HepG2 (cell line): ENCODE results near the gene SPAG9. TPM values are rescaled to one million over a fixed set of nuclear protein-coding genes. Genes with fewer than 3 reads are reported as not detected.

Experiments
- AHR ChIP-seq: IDR thresholded peaks from 2 replicates; pipeline ENCODE4 v1.6.1; 2018; ENCODE audit warnings: missing genetic modification reagents, missing compliant biosample characterization
- ATRX ChIP-seq: sonication (generic); formaldehyde crosslinking; IDR thresholded peaks from 2 replicates; pipeline ENCODE4 v1.4.0; 2020; ENCODE audit warnings: missing genetic modification reagents, borderline replicate concordance
- FOSL2 ChIP-seq: sonication (generic); formaldehyde crosslinking; IDR thresholded peaks from 2 replicates; pipeline ENCODE4 v1.4.0; 2020; ENCODE audit warnings: missing genetic modification reagents
- HES4 ChIP-seq: sonication (generic); formaldehyde crosslinking; IDR thresholded peaks from 2 replicates; pipeline ENCODE4 v1.9.0; 2021; ENCODE audit warnings: mild to moderate bottlenecking, missing genetic modification reagents, borderline replicate concordance
- HOXA7 ChIP-seq: sonication (generic); formaldehyde crosslinking; IDR thresholded peaks from 2 replicates; pipeline ENCODE4 v1.8.1; 2022; ENCODE audit warnings: mild to moderate bottlenecking, missing genetic modification reagents, moderate library complexity
- JDP2 ChIP-seq: sonication (generic); formaldehyde crosslinking; IDR thresholded peaks from 2 replicates; pipeline ENCODE4 v1.8.1; 2022; ENCODE audit warnings: missing genetic modification reagents, borderline replicate concordance
- NFIB ChIP-seq: sonication (generic); formaldehyde crosslinking; IDR thresholded peaks from 2 replicates; pipeline ENCODE4 v1.9.0; 2021; ENCODE audit warnings: missing genetic modification reagents, mild to moderate bottlenecking, borderline replicate concordance
- NONO ChIP-seq, 2 experiments: fragments of 450-650 bp in 1 of 2; sonication (generic) in 1 of 2; formaldehyde crosslinking in 1 of 2; IDR thresholded peaks in 1 of 2; conservative IDR thresholded peaks in 1 of 2; 2 replicates each; pipeline versions ENCODE4 v1.6.1 to v1.8.0; 2017 to 2022; ENCODE audit warnings: mild to moderate bottlenecking in 1 of 2, missing genetic modification reagents in 1 of 2, moderate library complexity in 1 of 2
- NR1H2 ChIP-seq: sonication (generic); formaldehyde crosslinking; IDR thresholded peaks from 2 replicates; pipeline ENCODE4 v1.8.1; 2022; ENCODE audit warnings: low read depth, missing genetic modification reagents, borderline replicate concordance
- RNF219 ChIP-seq: sonication (generic); formaldehyde crosslinking; IDR thresholded peaks from 2 replicates; pipeline ENCODE4 v1.5.0; 2020; ENCODE audit warnings: mild to moderate bottlenecking, missing genetic modification reagents
- RXRB ChIP-seq: IDR thresholded peaks from 2 replicates; pipeline ENCODE4 v1.6.1; 2016; ENCODE audit warnings: borderline replicate concordance, missing genetic modification reagents, missing compliant biosample characterization
- SMAD1 ChIP-seq: sonication (generic); formaldehyde crosslinking; IDR thresholded peaks from 2 replicates; pipeline ENCODE4 v1.4.0; 2020; ENCODE audit warnings: missing genetic modification reagents, low read depth, mild to moderate bottlenecking, borderline replicate concordance
- SOX5 ChIP-seq: IDR thresholded peaks from 2 replicates; pipeline ENCODE4 v1.6.1; 2016; ENCODE audit warnings: borderline replicate concordance
- THAP11 ChIP-seq: IDR thresholded peaks from 2 replicates; pipeline ENCODE4 v1.6.1; 2016; ENCODE audit warnings: missing biosample characterization, missing genetic modification reagents
- YY1 ChIP-seq: IDR thresholded peaks from 2 replicates; pipeline ENCODE4 v1.6.1; 2011; ENCODE audit warnings: low read length, low read depth, moderate library complexity, mild to moderate bottlenecking; ENCODE audit not compliant: insufficient read depth, insufficient replicate concordance
- ZC3H13 ChIP-seq: sonication (generic); formaldehyde crosslinking; IDR thresholded peaks from 2 replicates; pipeline ENCODE4 v1.8.1; 2023; ENCODE audit warnings: mild to moderate bottlenecking, missing genetic modification reagents, moderate library complexity
- ZFP36 ChIP-seq: fragments of 150-350 bp; IDR thresholded peaks from 2 replicates; pipeline ENCODE4 v1.6.1; 2018; ENCODE audit warnings: borderline replicate concordance, low read length, low read depth; ENCODE audit not compliant: partially characterized antibody
- ZFX ChIP-seq: sonication (generic); formaldehyde crosslinking; IDR thresholded peaks from 2 replicates; pipeline ENCODE4 v1.4.0; 2020; ENCODE audit warnings: mild to moderate bottlenecking, low read depth, missing genetic modification reagents, moderate library complexity
- ZNF10 ChIP-seq: sonication (generic); formaldehyde crosslinking; IDR thresholded peaks from 2 replicates; pipeline ENCODE4 v1.4.0; 2020; ENCODE audit warnings: mild to moderate bottlenecking, low read depth, missing genetic modification reagents, borderline replicate concordance
- ZNF24 ChIP-seq: fragments of 450-650 bp; IDR thresholded peaks from 2 replicates; pipeline ENCODE4 v1.6.1; 2017; ENCODE audit warnings: antibody characterized with exemption, mild to moderate bottlenecking
- ZNF263 ChIP-seq: sonication (generic); formaldehyde crosslinking; IDR thresholded peaks from 2 replicates; pipeline ENCODE4 v1.4.0; 2020; ENCODE audit warnings: missing genetic modification reagents
- ZNF30 ChIP-seq: sonication (generic); formaldehyde crosslinking; IDR thresholded peaks from 2 replicates; pipeline ENCODE4 v1.5.0; 2020; ENCODE audit warnings: mild to moderate bottlenecking, missing genetic modification reagents
- ZNF616 ChIP-seq: sonication (generic); formaldehyde crosslinking; IDR thresholded peaks from 2 replicates; pipeline ENCODE4 v1.5.0; 2020; ENCODE audit warnings: low read depth, mild to moderate bottlenecking, missing genetic modification reagents
- polyA plus RNA-seq, 8 experiments: library from polyadenylated mRNA; depleted of rRNA in 3 of 8; stranded (reverse) in 7 of 8; unstranded in 1 of 8; fragments of >200 nt; fragmentation: Illumina TruSeq in 4 of 8; extraction: Trizol in 4 of 8; gene quantifications; 2 replicates each; pipeline versions ENCODE4 v1.2.1 to v1.2.3, GENCODE V29; 2011 to 2016; ENCODE audit warnings: low read depth in 4 of 8, missing spikeins in 1 of 8, mixed read lengths in 1 of 8; ENCODE audit not compliant: insufficient read depth in 1 of 8
- total RNA-seq, 5 experiments: library from RNA; depleted of rRNA; stranded (reverse); fragments of >200 nt; fragmentation: Illumina TruSeq; extraction: Trizol; gene quantifications; 2 replicates each; pipeline ENCODE4 v1.2.3, GENCODE V29; 2016; ENCODE audit warnings: low read depth in 1 of 5
- TF ChIP-seq, protein P1 (sequence below): IDR thresholded peaks from 2 replicates; pipeline ENCODE4 v1.6.1; 2012; ENCODE audit warnings: low read length, improper control_type of control experiment

The SPAG9 gene
- total and polyA plus RNA-seq, 2 of the 13 experiments (the other 11 are each of a cell fraction or from before 2014, with no cell fraction given) = 43.2 to 78.6 TPM

DNA sequence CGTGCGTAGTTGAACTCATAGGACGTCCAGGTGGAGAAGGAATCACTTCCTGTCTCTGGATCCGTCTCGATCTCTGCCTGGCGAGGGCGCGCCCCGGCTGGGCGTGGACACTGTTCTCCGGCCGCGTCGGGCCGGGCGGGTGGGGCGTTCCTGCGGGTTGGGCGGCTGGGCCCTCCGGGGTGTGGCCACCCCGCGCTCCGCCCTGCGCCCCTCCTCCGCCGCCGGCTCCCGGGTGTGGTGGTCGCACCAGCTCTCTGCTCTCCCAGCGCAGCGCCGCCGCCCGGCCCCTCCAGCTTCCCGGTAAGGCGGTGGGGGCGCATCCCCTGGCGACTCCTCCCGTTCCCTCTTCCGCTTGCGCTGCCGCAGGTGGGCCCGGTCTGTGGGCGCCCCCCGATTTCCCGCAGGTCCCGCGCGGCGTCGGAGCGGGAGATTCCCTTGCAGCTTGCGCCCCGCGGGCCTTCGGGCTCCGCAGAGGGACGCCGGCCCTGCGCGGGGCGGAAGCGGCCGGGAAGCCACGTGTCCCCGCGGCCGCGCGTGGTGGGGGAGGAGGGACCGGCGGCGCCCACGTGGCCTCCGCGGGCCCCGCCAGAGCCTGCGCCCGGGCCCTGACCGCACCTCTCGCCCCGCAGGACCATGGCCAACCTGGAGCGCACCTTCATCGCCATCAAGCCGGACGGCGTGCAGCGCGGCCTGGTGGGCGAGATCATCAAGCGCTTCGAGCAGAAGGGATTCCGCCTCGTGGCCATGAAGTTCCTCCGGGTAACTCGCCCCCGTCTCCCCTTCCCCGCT, 45.7 kb upstream of the SPAG9 start, which contains the start of gene NME2 (continued):
- no peak; the same call in 1 of the 2 replicates for TF ChIP-seq SMAD1 (CRISPR knock-in tag)
- no peak for TF ChIP-seq NR1H2
- TF ChIP-seq HOXA7 = no peak
- TF ChIP-seq ZFX (CRISPR knock-in tag) = peak; percentile 86
- no peak for TF ChIP-seq NONO (IDR thresholded peaks at IDR 0.05)
- TF ChIP-seq NONO (CRISPR knock-in tag; conservative IDR thresholded peaks at IDR 0.05) = peak; percentile 59
- no peak for TF ChIP-seq ZNF24
- no peak for TF ChIP-seq ATRX (CRISPR knock-in tag)
- peak; percentile 69 for TF ChIP-seq ZNF263 (CRISPR knock-in tag)
- peak; percentile 77 for TF ChIP-seq ZC3H13 (CRISPR knock-in tag)
- no peak for TF ChIP-seq YY1
- TF ChIP-seq SOX5 (CRISPR knock-in tag) = no peak; the same call in 1 of the 2 replicates
- no peak for TF ChIP-seq ZFP36
- no peak; the same call in 1 of the 2 replicates for TF ChIP-seq JDP2 (CRISPR knock-in tag)
- no peak for TF ChIP-seq ZNF10 (CRISPR knock-in tag)
- peak; percentile 12; the same call in 1 of the 2 replicates for TF ChIP-seq FOSL2 (CRISPR knock-in tag)
- peak; percentile 72; the same call in 1 of the 2 replicates for TF ChIP-seq AHR
- TF ChIP-seq HES4 = peak; percentile 91; the same call in 1 of the 2 replicates
- 0 out of 2 replicates have a peak, but pooled peaks have one; percentile 35 for TF ChIP-seq ZNF30 (CRISPR knock-in tag)
- TF ChIP-seq, protein P1, sequence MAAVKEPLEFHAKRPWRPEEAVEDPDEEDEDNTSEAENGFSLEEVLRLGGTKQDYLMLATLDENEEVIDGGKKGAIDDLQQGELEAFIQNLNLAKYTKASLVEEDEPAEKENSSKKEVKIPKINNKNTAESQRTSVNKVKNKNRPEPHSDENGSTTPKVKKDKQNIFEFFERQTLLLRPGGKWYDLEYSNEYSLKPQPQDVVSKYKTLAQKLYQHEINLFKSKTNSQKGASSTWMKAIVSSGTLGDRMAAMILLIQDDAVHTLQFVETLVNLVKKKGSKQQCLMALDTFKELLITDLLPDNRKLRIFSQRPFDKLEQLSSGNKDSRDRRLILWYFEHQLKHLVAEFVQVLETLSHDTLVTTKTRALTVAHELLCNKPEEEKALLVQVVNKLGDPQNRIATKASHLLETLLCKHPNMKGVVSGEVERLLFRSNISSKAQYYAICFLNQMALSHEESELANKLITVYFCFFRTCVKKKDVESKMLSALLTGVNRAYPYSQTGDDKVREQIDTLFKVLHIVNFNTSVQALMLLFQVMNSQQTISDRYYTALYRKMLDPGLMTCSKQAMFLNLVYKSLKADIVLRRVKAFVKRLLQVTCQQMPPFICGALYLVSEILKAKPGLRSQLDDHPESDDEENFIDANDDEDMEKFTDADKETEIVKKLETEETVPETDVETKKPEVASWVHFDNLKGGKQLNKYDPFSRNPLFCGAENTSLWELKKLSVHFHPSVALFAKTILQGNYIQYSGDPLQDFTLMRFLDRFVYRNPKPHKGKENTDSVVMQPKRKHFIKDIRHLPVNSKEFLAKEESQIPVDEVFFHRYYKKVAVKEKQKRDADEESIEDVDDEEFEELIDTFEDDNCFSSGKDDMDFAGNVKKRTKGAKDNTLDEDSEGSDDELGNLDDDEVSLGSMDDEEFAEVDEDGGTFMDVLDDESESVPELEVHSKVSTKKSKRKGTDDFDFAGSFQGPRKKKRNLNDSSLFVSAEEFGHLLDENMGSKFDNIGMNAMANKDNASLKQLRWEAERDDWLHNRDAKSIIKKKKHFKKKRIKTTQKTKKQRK = no peak
- TF ChIP-seq RXRB (CRISPR knock-in tag) = no peak
- no peak for TF ChIP-seq RNF219 (CRISPR knock-in tag)
- no peak for TF ChIP-seq NFIB (CRISPR knock-in tag)
- peak; percentile 46; the same call in 1 of the 2 replicates for TF ChIP-seq THAP11
- no peak; the same call in 1 of the 2 replicates for TF ChIP-seq ZNF616 (CRISPR knock-in tag)
